HG03095 (cell line): ENCODE results near the gene SPATA32.
"Not testable (repeated sequence)": the region's sequence is repeated elsewhere in the genome, so short reads cannot be mapped to it uniquely, and the experiment has no call there.

Experiments used
- ATAC-seq: cut with Tn5 transposase; IDR thresholded peaks from one replicate; pipeline ENCODE4 v1.9.1; 2021; ENCODE audit warnings: moderate library complexity; ENCODE audit not compliant: unreplicated experiment

SPATA32 gene

DNA sequence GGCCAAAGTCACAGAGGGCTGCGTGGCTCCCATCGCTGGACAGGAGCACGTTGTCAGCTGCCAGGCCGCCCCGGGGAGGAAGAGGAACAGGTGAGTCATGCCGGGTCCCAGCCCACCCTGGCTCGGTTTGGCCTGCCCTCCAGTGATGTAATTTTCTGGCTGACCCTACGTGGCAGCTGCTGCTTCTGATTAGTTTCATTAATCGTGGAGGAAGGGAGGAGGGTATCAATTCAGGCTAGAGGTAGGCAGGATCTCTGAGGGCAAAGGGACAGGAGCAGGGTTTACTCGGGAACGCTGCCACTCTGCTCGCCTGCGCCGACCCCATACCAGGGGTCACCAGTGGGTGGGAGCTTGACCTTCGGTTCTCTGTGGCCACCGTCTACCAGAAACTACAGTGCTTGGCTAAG lies 11.7 kb upstream of the SPATA32 start:
- no peak for ATAC-seq

DNA sequence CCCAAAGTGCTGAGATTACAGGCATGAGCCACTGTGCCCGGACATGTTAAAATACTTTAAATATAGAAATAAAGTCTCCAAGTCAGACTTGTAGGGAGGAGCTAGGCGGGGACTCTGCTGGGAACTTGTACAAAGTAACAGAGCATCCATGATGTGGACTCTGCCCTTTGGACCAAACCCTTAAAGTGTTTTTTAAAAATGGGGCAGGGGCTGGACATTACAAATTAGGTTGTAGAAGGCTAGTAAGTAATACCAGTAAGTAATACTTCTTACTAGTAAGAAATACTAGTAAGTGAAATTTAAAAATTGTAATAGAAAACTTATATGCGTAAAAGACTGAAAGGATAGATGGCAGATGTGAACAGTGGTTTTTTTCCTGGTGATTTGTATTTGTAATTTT lies 9.7 kb upstream of the SPATA32 start:
- ATAC-seq, result no peak

DNA sequence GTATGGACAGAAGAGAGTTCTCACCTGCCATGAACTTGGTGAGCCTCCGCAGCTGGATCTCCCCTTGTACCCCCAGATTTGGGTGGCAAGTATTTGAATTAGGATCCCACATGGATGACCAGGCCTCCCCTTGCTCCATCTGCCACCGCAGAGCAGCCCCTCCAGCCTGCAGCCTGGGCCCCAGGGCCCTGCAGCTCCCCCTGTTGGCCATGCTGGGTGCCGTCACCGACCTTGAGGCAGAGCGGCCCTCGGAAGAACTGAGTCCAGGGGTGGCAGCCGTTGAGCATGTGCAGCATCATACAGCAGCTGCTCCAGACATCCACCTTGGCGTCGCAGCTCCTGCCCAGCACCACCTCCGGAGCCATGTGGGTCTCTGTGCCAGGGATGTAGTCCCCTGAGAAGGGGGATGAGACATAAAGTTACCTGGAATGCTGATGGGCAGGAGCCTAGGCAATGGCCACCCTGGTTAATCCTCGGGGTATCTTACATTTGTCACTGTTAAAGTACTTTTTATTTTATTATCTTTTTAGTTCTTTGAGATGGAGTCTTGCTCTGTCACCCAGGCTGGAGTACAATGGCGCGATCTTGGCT lies 9.0 kb upstream of the SPATA32 start:
- ATAC-seq, result no peak

DNA sequence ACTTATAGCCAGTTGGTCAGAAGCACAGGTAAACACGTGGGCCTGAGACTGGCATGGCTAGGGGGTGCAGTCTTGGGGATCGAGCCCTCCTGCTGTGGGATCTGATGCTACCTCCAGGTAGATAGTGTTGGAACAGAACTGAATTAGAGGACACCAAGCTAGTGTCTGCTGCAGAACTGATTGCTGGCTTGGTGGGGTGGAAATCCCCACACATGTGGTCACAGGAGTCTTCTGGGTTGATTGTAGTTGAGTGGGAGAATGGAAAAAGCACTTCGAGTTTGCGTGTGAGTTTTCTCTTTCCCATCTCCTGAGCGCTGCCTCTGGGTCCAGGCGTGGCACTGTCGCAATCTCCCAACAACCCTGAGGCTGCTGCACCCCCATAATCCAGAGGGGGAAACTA lies 8.0 kb upstream of the SPATA32 start:
- no peak for ATAC-seq

DNA sequence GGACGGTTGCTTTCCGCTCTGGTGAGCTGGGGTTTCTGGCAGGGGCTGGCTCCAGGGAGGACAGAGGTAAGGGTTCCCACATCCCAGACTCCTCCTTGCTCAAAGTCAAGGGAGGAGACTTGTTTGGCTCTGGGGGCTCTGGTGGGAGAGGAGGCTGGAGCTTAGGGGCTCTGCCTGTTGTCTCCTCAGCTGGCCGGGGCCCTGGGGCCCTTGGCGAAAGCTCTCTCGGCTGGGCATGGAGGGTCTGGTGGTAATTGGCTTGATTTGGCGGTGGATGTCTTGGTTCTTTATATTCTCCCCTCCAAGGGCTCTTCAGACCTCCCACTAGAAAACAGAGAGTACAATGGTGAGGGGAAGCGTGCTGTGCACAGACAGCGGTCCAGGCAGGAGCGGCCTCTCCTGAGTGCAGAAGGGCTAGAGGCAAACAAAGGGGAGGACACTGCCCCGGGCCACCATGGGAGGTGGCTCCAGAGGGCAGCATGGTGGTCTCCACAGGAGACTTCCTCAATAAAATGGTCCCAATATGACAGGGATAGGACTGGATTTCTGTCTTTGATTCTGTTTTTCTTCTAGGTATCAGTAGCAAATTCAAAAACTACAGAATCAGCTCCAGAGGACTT lies 5.7 kb upstream of the SPATA32 start:
- no peak for ATAC-seq

DNA sequence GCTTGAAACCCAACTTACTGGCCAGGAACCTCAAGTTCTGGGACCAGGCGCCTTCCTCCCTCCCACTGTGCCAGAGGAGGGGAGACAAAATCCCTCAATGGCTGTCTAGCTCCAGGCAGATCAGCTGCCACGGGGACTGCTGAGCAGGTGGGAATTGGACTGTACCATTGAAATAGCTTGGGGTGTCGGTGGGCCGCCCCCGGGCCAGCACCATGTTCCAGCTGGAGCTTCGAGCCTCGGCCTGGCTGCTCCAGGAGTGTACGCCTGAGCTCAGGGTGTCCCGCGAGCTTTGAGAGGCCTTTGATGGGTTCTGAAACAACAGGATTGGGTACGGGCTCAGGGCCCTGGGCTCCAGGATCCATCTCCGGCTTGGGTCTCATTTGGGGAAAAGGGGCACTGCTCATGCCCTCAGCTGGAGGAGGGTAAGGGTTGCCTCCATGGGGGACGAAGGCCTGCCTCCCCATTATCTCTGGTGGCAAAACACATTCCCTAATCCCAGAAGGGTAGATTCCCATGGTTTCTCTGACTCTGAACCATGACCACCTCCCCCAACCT lies 4.6 kb upstream of the SPATA32 start:
- no peak for ATAC-seq

DNA sequence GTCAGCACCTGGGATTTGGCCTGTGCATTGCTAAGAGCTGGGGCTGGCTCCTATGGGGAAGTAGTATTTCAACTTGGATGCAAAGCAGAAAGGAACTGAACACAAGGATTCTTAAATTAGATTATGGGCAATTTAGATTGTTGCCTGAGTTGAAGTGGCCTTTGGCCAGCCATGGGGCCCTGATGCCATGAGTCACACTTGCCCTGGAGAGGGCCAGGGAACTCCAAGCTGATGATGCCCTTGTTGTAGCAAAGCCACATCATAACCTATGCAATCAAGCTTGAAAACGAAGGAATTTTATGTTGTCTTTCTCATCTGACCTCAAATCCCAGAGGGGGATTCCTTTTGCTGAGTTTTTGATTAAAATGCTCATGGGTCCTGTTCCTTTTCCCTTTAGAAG lies 3.9 kb upstream of the SPATA32 start:
- ATAC-seq, result no peak

DNA sequence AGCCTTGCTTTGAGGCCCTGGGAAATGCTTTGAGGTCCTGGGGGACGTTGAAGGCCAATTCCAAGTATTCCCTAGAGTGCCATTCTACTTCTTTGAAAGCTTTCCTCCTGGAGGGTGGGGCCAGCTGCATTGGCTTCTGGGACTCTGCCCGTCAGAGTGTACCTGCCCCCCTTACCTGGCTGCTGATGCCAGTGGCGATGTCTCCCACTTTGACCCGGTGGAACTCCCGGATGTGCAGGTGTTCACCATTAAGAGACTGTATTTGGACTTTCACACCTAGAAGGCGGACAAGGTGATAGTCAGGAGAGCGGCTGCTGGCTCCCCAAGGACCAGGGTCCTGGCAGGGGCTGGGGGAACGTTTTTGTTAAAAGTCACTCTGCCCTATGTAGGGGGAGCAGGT lies 3.1 kb upstream of the SPATA32 start:
- no peak for ATAC-seq

DNA sequence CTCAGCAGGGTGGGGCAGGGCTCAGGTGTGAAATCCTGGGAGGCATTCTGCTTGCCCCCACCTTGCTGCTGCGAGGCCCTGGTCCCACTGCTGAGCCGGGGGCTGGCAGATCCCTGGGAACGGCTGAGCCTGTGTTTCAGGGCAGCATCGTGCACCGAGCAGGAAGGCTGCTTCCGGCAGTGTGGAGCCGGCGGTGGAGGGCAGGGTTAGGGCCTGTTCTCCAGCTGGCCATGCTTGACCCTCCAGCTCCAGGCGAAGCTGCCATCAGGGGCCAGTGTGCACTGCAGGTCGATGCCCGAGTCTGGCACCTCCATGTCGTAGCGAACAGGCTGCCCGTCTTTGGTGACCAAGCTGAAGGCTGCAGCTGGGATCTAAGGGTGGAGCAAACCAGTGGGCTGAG lies 2.5 kb upstream of the SPATA32 start:
- ATAC-seq, result no peak

DNA sequence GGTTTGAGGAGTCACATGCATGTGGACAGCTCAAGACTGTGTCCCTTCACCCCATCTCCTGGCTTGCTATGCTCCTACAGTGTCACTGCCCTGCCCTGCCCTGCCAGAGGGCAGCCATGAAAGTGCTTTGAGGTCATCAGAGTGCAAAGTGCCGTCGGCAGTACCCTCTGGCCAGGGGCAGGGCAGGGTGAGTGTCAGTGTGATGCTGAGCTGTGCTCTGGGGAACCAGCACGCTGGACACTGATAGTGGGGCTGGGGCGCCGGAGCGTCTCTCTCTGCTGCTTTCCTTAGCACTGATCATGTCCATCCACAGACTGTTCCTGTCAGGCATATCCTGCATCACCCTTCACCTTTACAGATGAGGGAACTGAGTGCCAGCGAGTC lies 1.6 kb upstream of the SPATA32 start:
- ATAC-seq, result no peak

DNA sequence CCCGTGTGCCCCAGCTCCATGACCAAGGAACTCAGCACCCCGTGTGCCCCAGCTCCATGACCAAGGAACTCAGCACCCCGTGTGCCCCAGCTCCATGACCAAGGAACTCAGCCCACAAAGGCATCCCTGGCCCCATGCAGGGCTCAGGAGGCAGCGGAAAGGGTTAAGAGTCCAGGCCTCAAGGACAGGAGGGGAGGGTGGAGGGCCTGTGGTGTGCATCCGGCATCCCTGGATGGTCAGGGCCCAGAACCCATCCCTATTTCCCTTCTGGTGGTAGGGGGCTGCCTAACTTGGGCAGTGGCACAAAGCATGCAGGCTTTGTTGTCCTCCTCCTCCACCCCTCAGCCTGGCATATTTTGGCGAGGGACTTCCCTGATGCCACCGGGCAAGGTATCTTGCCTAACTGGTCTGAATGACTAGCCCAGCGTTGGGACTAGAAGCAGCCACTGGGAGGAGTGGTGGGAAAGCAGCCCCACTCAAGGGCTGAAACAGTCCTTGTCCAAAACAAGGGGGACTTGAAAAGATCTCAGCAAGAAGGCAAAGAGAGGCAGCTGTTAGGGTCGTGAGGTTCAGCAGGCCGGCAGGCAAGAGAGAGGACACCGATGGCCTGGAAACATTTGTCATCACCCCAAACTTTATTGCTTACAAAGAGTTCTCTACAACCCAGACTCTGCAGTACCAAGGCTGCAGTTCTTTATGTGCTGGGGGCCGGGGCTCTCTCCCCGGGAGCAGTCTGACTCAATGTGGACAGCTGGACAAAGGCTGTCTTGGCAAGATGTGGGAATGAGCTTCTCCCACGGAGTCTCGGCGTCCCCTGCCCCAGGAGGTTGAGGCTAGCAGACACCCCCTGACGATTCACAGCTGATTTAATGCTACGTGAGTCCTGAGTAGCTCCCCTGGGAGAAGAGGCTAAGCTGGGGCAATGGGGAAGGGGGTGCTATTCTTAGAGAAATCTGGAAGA lies 902 bp upstream of the SPATA32 start:
- ATAC-seq, result no peak

DNA sequence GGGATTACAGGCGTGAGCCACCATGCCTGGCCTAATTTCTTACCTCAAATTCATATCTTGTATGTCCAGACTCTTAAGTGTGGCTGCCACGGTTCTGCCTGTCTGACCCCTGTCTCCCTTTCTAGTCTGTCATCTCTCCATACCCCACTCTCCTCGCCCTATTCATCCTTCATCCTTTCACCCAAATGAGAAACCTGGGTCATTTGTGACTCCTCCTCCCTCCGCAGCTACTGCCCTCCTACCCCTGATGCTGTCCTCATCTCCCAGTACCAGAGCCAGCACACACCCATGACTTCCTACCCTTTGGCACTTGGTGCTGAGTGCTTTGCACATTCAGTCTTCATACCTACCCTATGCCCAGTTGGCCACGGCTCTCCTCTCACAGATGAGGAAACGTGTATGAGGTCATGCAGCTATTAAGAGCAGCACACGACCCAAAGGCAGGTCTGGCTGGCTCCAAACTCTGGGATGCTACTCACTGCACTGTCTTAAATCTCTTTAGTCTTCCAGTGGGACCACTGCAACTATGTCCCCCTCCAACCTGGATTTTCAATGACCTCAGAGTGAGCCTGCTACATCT lies 1.6 kb downstream of the SPATA32 start:
- no peak for ATAC-seq

DNA sequence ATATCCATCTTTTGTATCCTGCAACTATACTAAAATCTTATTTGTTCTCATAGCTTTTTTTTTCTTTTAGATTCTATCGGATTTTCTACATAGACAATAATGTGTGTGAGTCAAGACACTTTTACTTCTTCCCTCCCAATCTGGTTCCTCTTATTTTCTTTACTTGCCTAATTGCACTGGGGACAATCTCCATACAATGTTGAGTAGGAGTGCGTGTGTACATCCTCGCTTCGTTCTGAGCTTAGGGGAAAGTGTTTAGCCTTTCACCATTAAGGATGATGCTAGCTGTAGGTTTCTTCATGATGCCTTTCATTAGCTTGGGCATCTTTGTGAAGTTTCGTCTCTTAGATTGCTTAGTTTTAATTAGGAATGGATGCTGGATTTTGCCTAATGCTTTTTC lies 2.9 kb downstream of the SPATA32 start:
- ATAC-seq, result no peak

DNA sequence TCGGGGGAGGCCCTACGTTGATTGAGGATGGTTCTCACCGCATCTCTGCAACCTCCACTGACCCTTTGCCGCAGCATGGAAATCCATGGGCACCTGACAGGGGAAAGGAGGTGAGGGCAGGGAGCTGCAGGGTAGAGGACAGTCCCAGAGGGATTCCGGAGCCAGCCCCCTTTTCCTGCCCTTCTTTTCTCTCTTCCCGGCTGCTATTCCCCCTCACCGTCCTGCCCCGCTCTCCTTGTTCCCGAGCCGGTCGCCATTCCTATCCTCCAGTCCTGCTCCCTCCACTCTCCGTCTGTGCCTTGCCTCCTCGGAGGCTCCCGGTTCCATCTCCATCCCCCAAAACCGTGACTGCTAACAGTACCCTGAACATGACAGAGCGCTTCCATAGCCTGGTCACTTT lies 4.8 kb downstream of the SPATA32 start:
- ATAC-seq, result no peak

DNA sequence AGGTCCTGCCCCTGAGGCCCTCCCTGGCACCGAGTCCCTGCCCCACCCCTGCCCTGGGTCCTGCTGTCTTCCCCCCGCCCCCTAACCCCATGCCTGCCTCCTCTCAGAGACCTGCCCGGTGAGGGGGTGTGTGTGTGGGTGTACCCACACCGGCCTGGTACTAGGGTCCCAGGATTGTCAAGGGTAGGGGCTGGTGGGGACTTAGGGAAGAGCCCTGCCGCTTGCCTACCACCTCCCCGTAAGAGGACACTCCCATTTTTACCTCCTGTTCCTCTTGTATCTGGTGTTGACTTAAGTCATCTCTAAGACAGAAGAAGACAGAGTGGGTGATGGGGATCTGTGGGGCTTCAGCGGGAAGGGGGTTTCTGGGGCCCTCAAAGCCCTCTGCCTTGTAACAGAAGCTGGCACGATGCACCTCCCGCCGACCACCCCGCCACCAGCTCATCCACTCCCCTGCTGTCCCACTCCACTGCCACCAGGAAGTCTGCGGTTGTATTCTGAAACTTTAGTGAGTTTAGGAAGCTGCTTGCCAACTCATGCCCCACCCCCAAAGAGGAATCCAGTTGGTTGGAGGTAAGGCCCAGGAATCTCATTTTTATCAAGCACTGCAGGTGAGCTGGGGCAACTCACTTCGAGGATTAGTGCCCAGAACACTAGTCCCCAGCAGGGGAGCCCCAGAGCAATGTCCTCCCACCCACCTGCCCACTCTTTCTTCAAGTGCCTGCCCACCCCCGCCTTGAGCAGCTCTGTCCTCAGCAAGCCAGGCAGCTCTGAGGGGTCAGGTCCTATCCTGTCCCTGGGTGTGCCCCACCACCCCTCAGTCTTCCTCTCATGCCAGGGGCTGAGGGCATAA lies 5.6 kb downstream of the SPATA32 start:
- no peak for ATAC-seq

DNA sequence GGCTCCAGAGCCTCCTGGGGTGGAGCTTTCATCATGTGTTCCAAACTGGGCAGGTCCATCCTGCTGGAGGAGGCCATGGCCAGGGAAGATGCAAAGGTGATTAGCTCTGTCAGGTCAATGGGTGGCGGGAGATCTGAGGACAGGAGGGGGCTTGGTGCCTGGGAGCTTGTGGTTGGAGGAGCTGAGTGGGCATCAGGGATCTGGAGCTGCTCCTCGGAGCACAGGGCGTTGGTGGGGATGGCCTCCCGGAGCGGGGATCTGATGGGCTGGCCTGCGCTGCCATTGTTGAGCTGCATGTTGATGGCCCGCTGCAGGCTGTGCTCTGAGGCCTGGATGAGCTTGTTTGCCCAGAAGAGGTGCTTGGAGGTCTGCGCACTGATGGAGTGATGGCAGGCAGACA lies 6.5 kb downstream of the SPATA32 start:
- no peak for ATAC-seq

DNA sequence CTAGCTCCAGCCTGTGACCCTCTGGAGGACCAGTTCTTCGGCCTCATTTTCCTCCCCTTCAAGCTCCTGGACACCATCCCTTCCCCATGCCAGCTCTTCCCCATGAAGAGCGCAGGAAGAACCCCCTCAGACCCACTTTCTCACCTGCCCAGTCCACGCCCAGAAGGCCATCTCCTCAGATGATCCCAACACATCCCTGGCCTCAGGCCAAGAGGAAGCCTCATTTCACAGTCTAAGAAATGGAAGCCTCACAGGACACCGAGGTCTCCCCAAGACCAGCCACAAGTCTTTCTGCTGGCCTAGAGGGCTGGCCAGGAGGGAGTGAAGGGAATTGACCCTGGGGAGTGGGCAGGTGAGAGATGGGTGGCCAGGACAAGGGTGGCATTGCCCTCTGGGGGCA lies 8.0 kb downstream of the SPATA32 start:
- ATAC-seq, result no peak

DNA sequence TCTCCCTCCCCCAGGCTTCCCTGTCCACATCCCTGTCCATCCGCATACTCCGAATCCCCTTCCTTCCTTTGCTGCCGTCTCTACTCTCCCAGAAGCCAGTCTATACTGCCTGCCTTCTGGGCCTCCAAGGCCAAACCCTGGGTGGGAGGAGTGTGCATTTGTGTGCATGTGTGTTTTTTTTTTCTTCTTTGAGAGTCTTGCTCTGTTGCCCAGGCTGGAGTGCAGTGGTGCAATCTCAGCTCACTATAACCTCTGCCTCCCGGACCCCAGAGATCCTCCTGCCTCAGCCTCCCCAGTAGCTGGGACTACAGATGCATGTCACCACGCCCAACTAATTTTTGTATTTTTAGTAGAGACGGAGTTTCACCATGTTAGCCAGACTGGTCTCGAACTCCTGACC lies 8.7 kb downstream of the SPATA32 start:
- ATAC-seq, result not testable (repeated sequence)

DNA sequence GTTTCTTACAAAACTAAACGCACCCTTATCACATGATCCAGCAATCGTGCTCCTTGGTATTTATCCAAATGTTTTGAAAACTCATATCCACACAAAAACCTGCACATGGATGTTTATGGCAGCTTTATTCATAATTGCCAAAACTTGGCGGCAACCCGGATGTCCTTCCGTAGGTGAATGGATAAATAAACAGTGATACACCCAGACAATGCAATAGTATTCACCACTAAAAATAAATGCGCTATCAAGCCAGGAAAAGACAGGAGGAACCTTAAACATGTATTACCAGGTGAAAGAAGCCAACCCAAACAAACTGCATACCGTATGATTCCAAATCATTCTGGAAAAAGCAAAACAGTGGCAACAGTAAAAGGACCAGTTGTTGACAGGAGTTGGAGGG lies 10.0 kb downstream of the SPATA32 start:
- no peak for ATAC-seq

DNA sequence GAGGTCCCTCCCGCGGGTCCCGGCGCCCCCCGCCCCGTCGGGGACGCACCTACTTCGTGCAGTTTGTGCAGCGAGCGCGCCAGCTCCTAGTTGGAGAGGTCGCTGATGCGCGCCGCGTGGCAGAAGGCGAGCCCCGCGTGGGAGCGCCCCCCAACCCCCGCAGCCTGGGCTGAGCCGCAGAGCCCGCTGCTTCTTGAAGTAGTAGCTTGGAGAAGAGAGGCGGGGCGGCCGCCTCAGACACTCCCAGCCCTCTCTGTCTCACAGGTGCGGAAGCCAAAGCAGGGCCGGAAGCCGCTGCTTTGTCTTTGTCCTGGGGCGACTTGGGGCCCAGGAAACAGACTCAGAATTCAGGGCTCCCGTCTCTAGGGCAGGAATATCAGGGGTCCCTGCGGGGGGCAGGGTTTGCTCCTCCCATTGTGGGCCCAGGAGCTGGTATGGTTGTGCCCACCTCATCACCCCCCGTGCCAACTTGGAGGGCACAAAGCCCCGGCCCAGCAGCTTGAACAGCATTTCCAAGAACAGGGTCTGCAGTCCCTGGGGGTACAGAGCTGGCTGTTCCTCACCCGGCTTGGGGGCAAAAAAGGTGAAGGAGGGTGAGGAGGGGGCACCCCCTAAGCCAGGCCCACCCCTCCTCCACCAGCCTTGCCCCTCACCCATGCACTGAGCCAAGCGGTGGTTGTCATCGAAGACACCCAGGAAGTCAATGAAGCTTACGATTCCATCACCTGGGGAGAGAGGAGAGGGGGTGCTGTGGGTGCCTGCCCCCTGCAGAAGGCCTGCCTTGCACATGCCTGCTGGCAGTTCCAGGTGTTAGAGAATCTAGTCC lies 13.5 kb downstream of the SPATA32 start:
- peak; percentile 40 for ATAC-seq
